Fibroblast of lung (primary cell): Measurements from ENCODE around the gene OR6X1.

ENCODE experiments used
- EZH2 ChIP-seq: IDR thresholded peaks from 2 replicates; pipeline ENCODE4 v1.5.1; 2012; ENCODE audit warnings: low read length, control low read depth, mild to moderate bottlenecking; ENCODE audit errors: missing control alignments
- TF ChIP-seq, protein P1 (sequence below), 2 donors: IDR thresholded peaks in 1 of 2; conservative IDR thresholded peaks in 1 of 2; 1 replicate in 1 of 2; 2 replicates in 1 of 2; pipeline ENCODE4 v1.5.1; 2011 to 2012; ENCODE audit warnings: low read length in 2 of 2, control low read depth in 1 of 2, inconsistent platforms in 1 of 2, low read depth in 1 of 2, mild to moderate bottlenecking in 1 of 2

DNA sequence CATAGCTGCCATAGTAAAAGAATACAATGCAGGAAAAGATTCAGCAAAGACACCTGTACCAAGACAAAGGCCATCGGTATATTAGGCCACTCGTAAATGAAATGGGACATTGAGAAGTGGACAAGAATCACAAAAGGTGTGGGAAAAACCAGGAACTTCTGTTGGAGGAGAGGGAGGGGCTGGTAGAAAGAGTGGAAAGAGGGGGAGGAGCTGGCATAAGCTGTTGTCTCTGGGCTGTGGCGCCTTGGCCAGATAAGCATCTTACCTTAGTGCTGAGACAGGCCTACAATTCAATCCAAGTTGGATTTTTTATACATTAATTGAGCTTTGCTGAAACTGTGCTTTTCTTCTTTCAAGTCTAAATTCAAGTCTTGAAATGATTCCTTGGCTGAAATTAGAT, 50.0 kb downstream of the OR6X1 start:
- TF ChIP-seq, protein P1, sequence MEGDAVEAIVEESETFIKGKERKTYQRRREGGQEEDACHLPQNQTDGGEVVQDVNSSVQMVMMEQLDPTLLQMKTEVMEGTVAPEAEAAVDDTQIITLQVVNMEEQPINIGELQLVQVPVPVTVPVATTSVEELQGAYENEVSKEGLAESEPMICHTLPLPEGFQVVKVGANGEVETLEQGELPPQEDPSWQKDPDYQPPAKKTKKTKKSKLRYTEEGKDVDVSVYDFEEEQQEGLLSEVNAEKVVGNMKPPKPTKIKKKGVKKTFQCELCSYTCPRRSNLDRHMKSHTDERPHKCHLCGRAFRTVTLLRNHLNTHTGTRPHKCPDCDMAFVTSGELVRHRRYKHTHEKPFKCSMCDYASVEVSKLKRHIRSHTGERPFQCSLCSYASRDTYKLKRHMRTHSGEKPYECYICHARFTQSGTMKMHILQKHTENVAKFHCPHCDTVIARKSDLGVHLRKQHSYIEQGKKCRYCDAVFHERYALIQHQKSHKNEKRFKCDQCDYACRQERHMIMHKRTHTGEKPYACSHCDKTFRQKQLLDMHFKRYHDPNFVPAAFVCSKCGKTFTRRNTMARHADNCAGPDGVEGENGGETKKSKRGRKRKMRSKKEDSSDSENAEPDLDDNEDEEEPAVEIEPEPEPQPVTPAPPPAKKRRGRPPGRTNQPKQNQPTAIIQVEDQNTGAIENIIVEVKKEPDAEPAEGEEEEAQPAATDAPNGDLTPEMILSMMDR (conservative IDR thresholded peaks at IDR 0.05 in 1 of 2, IDR thresholded peaks at IDR 0.05 in 1 of 2; ENCODE audit: low read depth in 1 of 2, low read length in 2 of 2) = no peak
- TF ChIP-seq EZH2 = no peak
